Spleen (tissue), 11 donors: ENCODE results near the gene DOCK1. TPM values are rescaled to one million over a fixed set of nuclear protein-coding genes. Genes with fewer than 3 reads are reported as not detected.

Experiments used
- DNase-seq: peaks from one replicate; pipeline ENCODE4 v3.0.0-alpha.2; 2020
- H3K27ac ChIP-seq, 8 donors: fragments of 200-600 bp; sonication (generic) in 7 of 8; 1 replicate in 4 of 8; 2 replicates in 4 of 8; pipeline versions ENCODE4 v1.5.0 to v1.8.0; 2016 to 2021; ENCODE audit warnings: inconsistent platforms in 4 of 8, mild to moderate bottlenecking in 4 of 8, moderate library complexity in 1 of 8
- H3K27me3 ChIP-seq, 7 donors: fragments of 200-600 bp; sonication (generic) in 6 of 7; replicated peaks in 1 of 7; 1 replicate in 4 of 7; 2 replicates in 3 of 7; pipeline versions ENCODE4 v1.5.0 to v1.8.0; 2016 to 2021; ENCODE audit warnings: inconsistent platforms in 3 of 7, mild to moderate bottlenecking in 1 of 7
- H3K36me3 ChIP-seq, 6 donors: fragments of 200-600 bp; sonication (generic) in 5 of 6; 1 replicate in 4 of 6; 2 replicates in 2 of 6; pipeline versions ENCODE4 v1.5.0 to v1.8.0; 2016 to 2021; ENCODE audit warnings: inconsistent platforms in 2 of 6
- H3K4me1 ChIP-seq, 6 donors: fragments of 200-600 bp; sonication (generic) in 5 of 6; 1 replicate in 3 of 6; 2 replicates in 3 of 6; pipeline versions ENCODE4 v1.5.0 to v1.8.0; 2016 to 2021; ENCODE audit warnings: inconsistent platforms in 3 of 6
- H3K4me3 ChIP-seq, 8 donors: fragments of 200-600 bp; sonication (generic) in 7 of 8; 1 replicate in 4 of 8; 2 replicates in 4 of 8; pipeline versions ENCODE4 v1.5.0 to v1.8.0; 2016 to 2021; ENCODE audit warnings: inconsistent platforms in 4 of 8, mild to moderate bottlenecking in 4 of 8, moderate library complexity in 2 of 8
- H3K9me3 ChIP-seq, 8 donors: fragments of 200-600 bp; sonication (generic) in 7 of 8; 1 replicate in 4 of 8; 2 replicates in 4 of 8; pipeline versions ENCODE4 v1.5.0 to v1.8.0; 2016 to 2021; ENCODE audit warnings: inconsistent platforms in 4 of 8
- CTCF ChIP-seq, 11 experiments: fragments of 200-600 bp in 7 of 11; fragments of 450-650 bp in 4 of 11; sonication (generic) in 4 of 11; IDR thresholded peaks in 8 of 11; conservative IDR thresholded peaks in 3 of 11; 1 replicate in 7 of 11; 2 replicates in 4 of 11; pipeline versions ENCODE4 v1.4.0 to v1.8.0; 2016 to 2021; ENCODE audit warnings: antibody characterized with exemption in 11 of 11, inconsistent platforms in 4 of 11, mild to moderate bottlenecking in 1 of 11
- POLR2A ChIP-seq, 3 donors: fragments of 450-650 bp; IDR thresholded peaks; one replicate each; pipeline ENCODE4 v1.5.1; 2017; ENCODE audit warnings: antibody characterized with exemption in 3 of 3, mild to moderate bottlenecking in 1 of 3
- POLR2AphosphoS5 ChIP-seq, 3 donors: sonication (generic); formaldehyde crosslinking; IDR thresholded peaks; one replicate each; pipeline ENCODE4 v1.5.1; 2017; ENCODE audit warnings: antibody characterized with exemption in 3 of 3
- WGBS, 5 donors: extraction: QIAGEN DNeasy Blood & Tissue Kit in 3 of 5; methylation state at CpG; one replicate each; pipeline versions ENCODE4 v1.1.5 to v1.1.7; 2013 to 2018; 5-methylcytosine and 5-hydroxymethylcytosine counted together
- intact Hi-C: fragments of 100-400 bp; cut with DNase I; formaldehyde crosslinking; loops from one replicate; pipeline ENCODE4 v1.15.0; 2023; ENCODE audit warnings: low total_unique reads
- polyA plus RNA-seq, 3 donors: library from polyadenylated mRNA; stranded (reverse); fragments of 200-250 nt; gene quantifications; one replicate each; pipeline ENCODE4 v1.2.1, GENCODE V29; 2013
- total RNA-seq, 7 donors: library from RNA; depleted of rRNA in 3 of 7; stranded (reverse); fragments of >200 nt in 3 of 7; fragmentation: NEBNext Ultra II Directional in 4 of 7; extraction: Animal tissue kit (Norgen Biotek cat#: 25700) in 4 of 7; gene quantifications; one replicate each; pipeline versions ENCODE4 v1.1.0 to v1.2.1, GENCODE V29; 2016 to 2021
- donor health status: healthy with polysubstance abuse.
- donor health status: DM: no; HTN: no; CAD: no; lungs with moderate emphysema.
- donor health status: DM: no; HTN: no; CAD: no.
- donor health status: Bipolar disorder and iron deficiency.
- donor health status: healthy.
- donor health status: DM: no; HTN: no; CAD: no.
- donor health status: DM: yes; HTN: yes; CAD: no.

Gene DOCK1
- total and polyA plus RNA-seq, 10 donors = 2.2 to 40.5 (median 25.1) TPM

DNA sequence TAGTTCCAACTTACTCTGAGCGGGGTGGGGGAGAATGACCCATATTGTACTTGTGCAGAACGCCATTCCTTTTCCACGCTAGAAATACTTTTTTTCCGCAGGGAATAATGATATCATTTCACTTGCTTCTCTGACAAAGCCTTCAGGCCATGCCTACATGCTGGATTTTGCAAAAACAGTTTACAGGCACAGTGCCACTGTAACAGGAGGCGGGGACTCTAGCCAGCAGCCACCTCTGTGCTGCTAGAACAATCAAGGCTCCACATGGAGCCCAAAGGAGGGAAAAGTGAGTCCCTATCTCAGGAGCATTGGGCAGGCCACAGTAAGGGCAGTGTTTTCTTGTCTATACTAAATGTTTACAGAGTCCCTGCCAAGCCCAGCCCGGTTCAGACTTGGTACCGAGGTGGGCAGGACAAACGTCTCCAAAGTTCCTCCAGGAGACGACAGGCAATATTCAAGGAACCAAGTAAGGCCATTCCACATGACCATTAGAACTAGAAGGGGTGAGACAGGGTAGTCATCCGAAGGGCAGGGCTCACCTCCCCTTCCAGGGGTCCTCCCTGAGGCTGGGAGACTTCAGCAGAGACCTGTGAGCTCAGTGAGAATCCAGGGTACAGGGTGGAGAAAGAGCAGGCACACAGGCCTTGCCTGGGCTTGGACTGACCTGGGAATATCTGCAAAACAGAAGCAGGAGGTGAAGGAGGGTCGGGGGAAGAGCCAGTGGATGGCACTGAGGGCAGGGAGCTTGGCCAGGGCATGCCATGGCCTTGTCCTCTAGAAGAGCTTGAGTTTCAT is 553.0 kb downstream of the DOCK1 start:
- 87 to 93% (median 91%) methylated on average over 11 of the region's 11 CpGs for WGBS, 5 donors
- DNase-seq = no peak
- Histone ChIP-seq H3K4me1 (no peaks in the 10 kb centered on the region), H3K4me3 (no peak overlapping the region), H3K27ac (no peak overlapping the region), H3K36me3 (peaks cover 0 to under 1% (median 0%) of the 10 kb centered on the region in 6 donors), H3K9me3 (peaks cover 0 to 30% (median 13%) of the 10 kb centered on the region in 8 donors), H3K27me3 (no peaks in the 10 kb centered on the region)
- TF ChIP-seq POLR2AphosphoS5 (IDR thresholded peaks at IDR 0.05) (no peak), CTCF (IDR thresholded peaks at IDR 0.05 in 8 of 11, conservative IDR thresholded peaks at IDR 0.05 in 3 of 11) (no peak), POLR2A (IDR thresholded peaks at IDR 0.05) (no peak)
- intact Hi-C loops = no loop called here

GRCh38 chr10:127458829-127459228 is 553.6 kb downstream of the DOCK1 start:
- H3K27ac ChIP-seq = no peak overlapping the region
- peaks cover 0 to 30% (median 13%) of the 10 kb centered on the region in 8 donors for H3K9me3 ChIP-seq
- H3K4me3 ChIP-seq = no peak overlapping the region
- no peaks in the 10 kb centered on the region for H3K36me3 ChIP-seq
- TF ChIP-seq CTCF (IDR thresholded peaks at IDR 0.05 in 8 of 11, conservative IDR thresholded peaks at IDR 0.05 in 3 of 11) (no peak), POLR2AphosphoS5 (IDR thresholded peaks at IDR 0.05) (no peak), POLR2A (IDR thresholded peaks at IDR 0.05) (no peak)
- DNase-seq = no peak
- H3K4me1 ChIP-seq = no peaks in the 10 kb centered on the region
- H3K27me3 ChIP-seq = no peaks in the 10 kb centered on the region
- intact Hi-C loops = no loop called here
- WGBS, 5 donors = 64 to 90% (median 83%) methylated on average over 6 of the region's 6 CpGs

- Histone ChIP-seq H3K27ac (no peak overlapping the region), H3K4me1 (no peaks in the 10 kb centered on the region), H3K4me3 (no peak overlapping the region), H3K27me3 (no peaks in the 10 kb centered on the region), H3K9me3 (peaks cover 0 to 30% (median 13%) of the 10 kb centered on the region in 8 donors), H3K36me3 (no peaks in the 10 kb centered on the region)
- intact Hi-C loops = no loop called here
- 58 to 92% (median 79%) methylated on average over 7 to 8 of the region's 8 CpGs for WGBS, 5 donors
- no peak for TF ChIP-seq POLR2A (IDR thresholded peaks at IDR 0.05)
- TF ChIP-seq CTCF (IDR thresholded peaks at IDR 0.05 in 8 of 11, conservative IDR thresholded peaks at IDR 0.05 in 3 of 11) = no peak
- no peak for TF ChIP-seq POLR2AphosphoS5 (IDR thresholded peaks at IDR 0.05)
- no peak for DNase-seq
Observed at GRCh38 chr10:127459918-127460317, 554.7 kb downstream of the DOCK1 start.

DNA sequence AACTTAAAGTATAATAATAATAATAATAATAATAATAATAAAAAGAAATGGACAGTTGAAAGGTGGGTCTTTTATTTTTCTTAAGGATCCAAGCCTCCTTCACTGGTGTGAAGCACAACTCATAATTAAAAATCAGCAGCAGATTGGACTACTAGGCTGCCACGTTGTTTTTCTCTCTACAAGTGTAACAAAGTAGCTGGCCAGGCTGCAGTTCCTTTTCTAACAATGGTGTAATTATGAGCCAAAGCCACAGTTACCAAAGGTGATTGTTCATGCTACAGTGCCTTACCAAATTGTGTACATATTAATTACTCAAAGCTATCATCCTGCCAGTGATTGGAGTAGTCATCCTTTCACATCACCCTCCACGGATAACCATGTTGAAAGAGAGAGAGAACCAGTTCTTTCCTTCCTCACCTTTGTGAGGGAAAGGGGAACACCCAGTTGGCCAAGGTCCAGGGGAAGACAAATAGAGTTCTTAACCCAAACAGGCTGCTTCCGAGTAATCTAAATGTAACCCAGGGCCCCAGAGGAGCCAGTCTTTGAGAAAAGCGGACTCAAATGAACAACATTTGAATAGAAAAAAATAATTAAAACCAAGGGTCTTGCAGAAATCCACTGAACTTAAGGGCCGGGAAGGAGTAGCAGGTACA is 557.5 kb downstream of the DOCK1 start:
- no peak for DNase-seq
- H3K27me3 ChIP-seq = no peaks in the 10 kb centered on the region

More for the DNA sequence above, 557.5 kb downstream of the DOCK1 start:
- H3K27ac ChIP-seq = no peak overlapping the region
- peaks cover 0 to 30% (median 13%) of the 10 kb centered on the region in 8 donors for H3K9me3 ChIP-seq
- no peak overlapping the region for H3K4me3 ChIP-seq
- WGBS, 5 donors = 66 to 82% (median 74%) methylated on average over 5 of the region's 5 CpGs
- no peaks in the 10 kb centered on the region for H3K4me1 ChIP-seq
- TF ChIP-seq CTCF (IDR thresholded peaks at IDR 0.05 in 8 of 11, conservative IDR thresholded peaks at IDR 0.05 in 3 of 11) = no peak
- no peak for TF ChIP-seq POLR2A (IDR thresholded peaks at IDR 0.05)
- no peak for TF ChIP-seq POLR2AphosphoS5 (IDR thresholded peaks at IDR 0.05)
- no peaks in the 10 kb centered on the region for H3K36me3 ChIP-seq
- intact Hi-C loops = no loop called here
